Ovary (tissue), 9 donors: ENCODE data around the gene CFAP300. TPM values are rescaled to one million over a fixed set of nuclear protein-coding genes. Genes with fewer than 3 reads are reported as not detected.

Source experiments
- DNase-seq, 5 donors: peaks; one replicate each; pipeline ENCODE4 v3.0.0-alpha.2; 2019 to 2020
- H3K27ac ChIP-seq, 2 donors: fragments of 200-600 bp; one replicate each; pipeline versions ENCODE4 v1.5.1 to v1.8.0; 2019 to 2022
- H3K27me3 ChIP-seq: fragments of 200-600 bp; one replicate; pipeline ENCODE4 v1.8.0; 2022
- H3K36me3 ChIP-seq: fragments of 200-600 bp; sonication (generic); one replicate; pipeline ENCODE4 v1.5.1; 2019
- H3K4me1 ChIP-seq: one replicate; pipeline ENCODE4 v1.8.1; 2013; ENCODE audit warnings: mild to moderate bottlenecking, moderate library complexity; ENCODE audit not compliant: insufficient read depth
- H3K4me3 ChIP-seq: fragments of 200-600 bp; sonication (generic); one replicate; pipeline ENCODE4 v1.5.1; 2017
- H3K9me3 ChIP-seq, 2 donors: fragments of 200-600 bp in 1 of 2; sonication (generic) in 1 of 2; one replicate each; pipeline versions ENCODE4 v1.5.1 to v1.8.1; 2013 to 2019; ENCODE audit warnings: mild to moderate bottlenecking in 1 of 2, moderate library complexity in 1 of 2
- EP300 ChIP-seq: sonication (generic); formaldehyde crosslinking; IDR thresholded peaks from one replicate; pipeline ENCODE4 v1.6.1; 2017; ENCODE audit warnings: antibody characterized with exemption
- POLR2A ChIP-seq: fragments of 450-650 bp; IDR thresholded peaks from one replicate; pipeline ENCODE4 v1.6.1; 2017; ENCODE audit warnings: antibody characterized with exemption, mild to moderate bottlenecking, moderate library complexity
- WGBS, 3 donors: extraction: QIAGEN DNeasy Blood & Tissue Kit in 1 of 3; methylation state at CpG; one replicate each; pipeline versions ENCODE4 v1.1.5 to v1.1.7; 2013 to 2017; 5-methylcytosine and 5-hydroxymethylcytosine counted together
- intact Hi-C, 4 donors: fragments of 100-400 bp; cut with DNase I; formaldehyde crosslinking; loops; one replicate each; pipeline versions ENCODE4 v1.11.0 to v1.15.1; 2022 to 2023
- polyA plus RNA-seq, 2 donors: library from polyadenylated mRNA; stranded (reverse); fragments of 200-250 nt in 1 of 2; fragments of 350-450 nt in 1 of 2; fragmentation: Illumina TruSeq in 1 of 2; extraction: RNeasy Lipid Tissue Mini Kit (QIAGEN cat#74804) in 1 of 2; gene quantifications; one replicate each; pipeline ENCODE4 v1.2.3, GENCODE V29; 2013 to 2014
- total RNA-seq, 7 donors: library from RNA; depleted of rRNA in 2 of 7; stranded (reverse); fragments of >200 nt in 2 of 7; fragmentation: NEBNext Ultra II Directional in 3 of 7; extraction: Animal tissue kit (Norgen Biotek cat#: 25700) in 3 of 7; gene quantifications; one replicate each; pipeline versions ENCODE4 v1.1.0 to v1.2.4, GENCODE V29; 2016 to 2023
- TF ChIP-seq, protein P1 (sequence below), 3 donors: fragments of 450-650 bp in 2 of 3; fragments of 200-600 bp in 1 of 3; IDR thresholded peaks; one replicate each; pipeline versions ENCODE4 v1.5.1 to v1.8.0; 2016 to 2022; ENCODE audit warnings: antibody characterized with exemption in 3 of 3, mild to moderate bottlenecking in 1 of 3
- donor health status: DM: no; HTN: no; CAD: no; lungs with moderate emphysema.
- donor health status: DM: no; HTN: no; CAD: no.
- donor health status: Bipolar disorder and iron deficiency.
- donor health status: DM: yes; HTN: yes; CAD: no.
- donor health status: DM: no; HTN: no; CAD: no.
- donor health status: DM: yes; HTN: yes; CAD: no.

The CFAP300 gene
- total and polyA plus RNA-seq, 9 donors = 2.1 to 20.1 (median 5.7) TPM

DNA sequence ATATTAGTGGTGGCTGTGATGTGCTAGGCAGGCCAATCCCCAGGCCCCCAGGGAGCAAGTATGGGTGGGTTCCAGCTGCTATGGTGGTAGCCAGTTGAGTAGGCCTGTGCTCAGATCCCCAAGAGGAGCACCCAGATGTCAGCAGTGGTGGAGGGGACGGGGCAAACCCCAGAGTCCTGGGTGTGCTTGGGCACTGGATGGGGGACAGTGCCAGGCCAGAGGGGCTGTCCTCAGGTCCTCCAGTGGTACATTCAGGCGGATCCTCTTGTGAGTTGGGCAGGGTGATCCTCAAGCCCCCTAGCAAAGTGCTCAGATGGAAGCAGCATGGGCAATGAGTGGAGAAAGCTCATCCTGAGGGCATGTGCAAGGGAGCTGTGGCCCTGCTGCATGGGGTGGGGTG, 26.0 kb downstream of the CFAP300 start:
- 96% methylated on average over 2 of the region's 2 CpGs for WGBS, 3 donors
- intact Hi-C loops = no loop called here

DNA sequence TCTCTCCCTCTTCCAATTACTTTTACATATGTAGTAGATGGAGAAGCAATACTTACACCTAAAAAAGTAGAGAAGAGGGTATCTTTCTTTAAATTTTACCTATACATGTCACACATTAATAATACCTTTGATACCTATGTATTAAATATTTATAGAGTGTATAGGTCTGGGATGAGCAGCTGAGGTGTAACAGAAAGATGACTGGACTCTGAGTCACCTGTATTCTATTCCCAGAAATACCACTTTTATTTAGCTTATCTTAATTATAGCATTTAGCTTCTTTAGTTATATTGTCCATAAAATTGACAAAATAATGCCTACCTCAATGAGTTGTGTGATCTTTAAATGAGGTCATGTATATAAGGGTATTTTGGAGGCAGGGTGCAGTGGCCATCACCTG, 32.4 kb downstream of the CFAP300 start:
- no peak for DNase-seq
- H3K4me3 ChIP-seq = no peak overlapping the region
- intact Hi-C loops = no loop called here
- no peaks in the 10 kb centered on the region for H3K9me3 ChIP-seq
- H3K36me3 ChIP-seq = no peaks in the 10 kb centered on the region
- no peak overlapping the region for H3K27ac ChIP-seq
- H3K4me1 ChIP-seq = no peaks in the 10 kb centered on the region
- H3K27me3 ChIP-seq = no peaks in the 10 kb centered on the region
- no peak for TF ChIP-seq EP300
- TF ChIP-seq, protein P1, sequence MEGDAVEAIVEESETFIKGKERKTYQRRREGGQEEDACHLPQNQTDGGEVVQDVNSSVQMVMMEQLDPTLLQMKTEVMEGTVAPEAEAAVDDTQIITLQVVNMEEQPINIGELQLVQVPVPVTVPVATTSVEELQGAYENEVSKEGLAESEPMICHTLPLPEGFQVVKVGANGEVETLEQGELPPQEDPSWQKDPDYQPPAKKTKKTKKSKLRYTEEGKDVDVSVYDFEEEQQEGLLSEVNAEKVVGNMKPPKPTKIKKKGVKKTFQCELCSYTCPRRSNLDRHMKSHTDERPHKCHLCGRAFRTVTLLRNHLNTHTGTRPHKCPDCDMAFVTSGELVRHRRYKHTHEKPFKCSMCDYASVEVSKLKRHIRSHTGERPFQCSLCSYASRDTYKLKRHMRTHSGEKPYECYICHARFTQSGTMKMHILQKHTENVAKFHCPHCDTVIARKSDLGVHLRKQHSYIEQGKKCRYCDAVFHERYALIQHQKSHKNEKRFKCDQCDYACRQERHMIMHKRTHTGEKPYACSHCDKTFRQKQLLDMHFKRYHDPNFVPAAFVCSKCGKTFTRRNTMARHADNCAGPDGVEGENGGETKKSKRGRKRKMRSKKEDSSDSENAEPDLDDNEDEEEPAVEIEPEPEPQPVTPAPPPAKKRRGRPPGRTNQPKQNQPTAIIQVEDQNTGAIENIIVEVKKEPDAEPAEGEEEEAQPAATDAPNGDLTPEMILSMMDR (IDR thresholded peaks at IDR 0.05) = no peak
- no peak for TF ChIP-seq POLR2A

More for the DNA sequence above, 26.0 kb downstream of the CFAP300 start:
- H3K36me3 ChIP-seq = no peaks in the 10 kb centered on the region
- no peak overlapping the region for H3K4me3 ChIP-seq
- H3K4me1 ChIP-seq = no peaks in the 10 kb centered on the region
- H3K9me3 ChIP-seq = no peaks in the 10 kb centered on the region
- no peak for DNase-seq
- no peaks in the 10 kb centered on the region for H3K27me3 ChIP-seq
- H3K27ac ChIP-seq = no peak overlapping the region
- TF ChIP-seq, protein P1 (IDR thresholded peaks at IDR 0.05) = no peak
- TF ChIP-seq EP300 (no peak), POLR2A (no peak)

DNA sequence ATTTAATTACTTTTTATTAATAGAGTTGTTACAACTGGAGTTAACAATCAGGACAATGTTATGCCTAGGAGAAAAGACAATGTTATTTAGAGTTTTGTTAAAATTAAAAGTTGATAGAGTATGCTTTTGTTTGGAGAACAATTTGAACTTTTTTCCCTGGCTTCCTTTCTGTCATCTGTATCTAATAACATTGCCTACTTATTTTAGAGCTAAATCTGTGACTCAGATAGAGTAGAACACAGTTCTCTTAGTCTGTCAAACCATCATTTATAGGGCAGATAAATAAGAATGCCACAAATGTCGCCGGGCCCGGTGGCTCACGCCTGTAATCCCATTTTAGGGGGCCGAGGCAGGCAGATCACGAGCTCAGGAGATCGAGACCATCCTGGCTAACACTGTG, 34.1 kb downstream of the CFAP300 start:
- DNase-seq = no peak
- no peaks in the 10 kb centered on the region for H3K27me3 ChIP-seq
- no peaks in the 10 kb centered on the region for H3K36me3 ChIP-seq
- WGBS, 3 donors = 89 to 94% (median 90%) methylated on average over 7 of the region's 7 CpGs
- no peaks in the 10 kb centered on the region for H3K4me1 ChIP-seq
- TF ChIP-seq, protein P1 (IDR thresholded peaks at IDR 0.05) = no peak
- no peak for TF ChIP-seq EP300
- intact Hi-C loops = no loop called here
- H3K4me3 ChIP-seq = no peak overlapping the region
- H3K27ac ChIP-seq = no peak overlapping the region
- no peaks in the 10 kb centered on the region for H3K9me3 ChIP-seq

DNA sequence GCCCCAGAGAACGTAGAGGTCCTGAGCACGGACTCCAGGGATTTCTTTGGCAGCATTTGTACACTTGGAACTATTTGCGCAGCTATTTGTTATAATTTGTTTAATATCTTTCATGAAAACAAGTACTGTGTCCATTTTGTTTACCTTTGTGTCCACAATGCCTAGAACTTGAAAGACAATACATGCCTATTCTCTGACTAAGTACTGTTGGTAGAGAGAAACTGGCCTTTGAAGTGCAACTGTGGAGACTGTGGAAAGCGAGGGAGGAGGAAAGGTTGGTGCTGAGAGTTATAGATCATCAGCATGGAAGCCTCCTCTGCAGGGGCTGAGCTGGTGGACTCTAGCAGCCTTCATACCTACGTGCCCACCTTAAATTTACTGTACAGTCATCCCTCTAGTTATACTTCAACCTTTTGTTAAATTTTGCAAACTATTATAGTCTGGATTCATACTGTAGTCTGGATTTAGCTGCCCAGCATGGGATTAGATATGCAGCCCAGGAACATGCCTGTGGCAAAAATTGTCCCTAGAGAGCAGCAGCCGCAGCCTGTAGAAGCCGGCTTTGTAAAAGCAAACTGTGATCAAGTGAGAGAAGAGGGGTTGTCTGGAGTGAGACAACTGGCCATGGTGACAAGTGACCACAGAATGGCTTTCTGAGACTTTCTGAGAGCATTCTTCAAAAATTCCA, 38.8 kb downstream of the CFAP300 start:
- WGBS, 3 donors = 85 to 91% (median 87%) methylated on average over 7 of the region's 7 CpGs
- DNase-seq = no peak
- intact Hi-C loops = no loop called here
- H3K4me3 ChIP-seq = no peak overlapping the region
- H3K36me3 ChIP-seq = no peaks in the 10 kb centered on the region
- no peak for TF ChIP-seq POLR2A
- TF ChIP-seq, protein P1 (IDR thresholded peaks at IDR 0.05) = no peak
- TF ChIP-seq EP300 = no peak
- no peaks in the 10 kb centered on the region for H3K4me1 ChIP-seq
- no peak overlapping the region for H3K27ac ChIP-seq
- H3K27me3 ChIP-seq = no peaks in the 10 kb centered on the region
- no peaks in the 10 kb centered on the region for H3K9me3 ChIP-seq
